AG20443 (cell line): Measurements from ENCODE around the gene CEP95.
"Not testable (repeated sequence)": the region's sequence is repeated elsewhere in the genome, so short reads cannot be mapped to it uniquely, and the experiment has no call there.

Source experiments
- DNase-seq: peaks from one replicate; pipeline ENCODE4 v3.0.0; 2012; ENCODE audit warnings: low spot score, mixed read lengths

The CEP95 gene

GRCh38 chr17:64573214-64573613, 66.4 kb downstream of the CEP95 start:
- DNase-seq = no peak

- no peak for DNase-seq
Observed at GRCh38 chr17:64574646-64575045, 67.9 kb downstream of the CEP95 start.

- no peak for DNase-seq
Observed at GRCh38 chr17:64575431-64575830, 68.7 kb downstream of the CEP95 start.

GRCh38 chr17:64577025-64577424, 70.2 kb downstream of the CEP95 start:
- not testable (repeated sequence) for DNase-seq

GRCh38 chr17:64579917-64580316, 73.1 kb downstream of the CEP95 start:
- DNase-seq = no peak

GRCh38 chr17:64580384-64581315, 73.9 kb downstream of the CEP95 start:
- no peak for DNase-seq

GRCh38 chr17:64583038-64583437, 76.3 kb downstream of the CEP95 start:
- no peak for DNase-seq

GRCh38 chr17:64585146-64585545, 78.4 kb downstream of the CEP95 start:
- DNase-seq = no peak
